K562 (cell line): ENCODE data around the gene DGLUCY. TPM values are rescaled to one million over a fixed set of nuclear protein-coding genes. Genes with fewer than 3 reads are reported as not detected.

Experiments
- CBFA2T2 ChIP-seq: fragments of 450-650 bp; conservative IDR thresholded peaks from 2 replicates; pipeline ENCODE4 v1.6.1; 2017; ENCODE audit warnings: mild to moderate bottlenecking
- CHD1 ChIP-seq: fragments of 200-600 bp; sonication (generic); IDR thresholded peaks from one replicate; pipeline ENCODE4 v1.6.1; 2012; ENCODE audit warnings: mild to moderate bottlenecking, moderate library complexity, low read length, inconsistent platforms
- CREB3L1 ChIP-seq: fragments of 450-650 bp; IDR thresholded peaks from 2 replicates; pipeline ENCODE4 v1.6.1; 2014; ENCODE audit warnings: low read depth, mild to moderate bottlenecking, moderate library complexity, borderline replicate concordance
- EP400 ChIP-seq: fragments of 450-650 bp; IDR thresholded peaks from 2 replicates; pipeline ENCODE4 v1.6.1; 2017; ENCODE audit warnings: antibody characterized with exemption, mild to moderate bottlenecking, moderate library complexity
- ETV1 ChIP-seq: fragments of 450-650 bp; conservative IDR thresholded peaks from 2 replicates; pipeline ENCODE4 v1.6.1; 2016; ENCODE audit warnings: missing genetic modification characterization, control low read depth, low read depth, missing compliant biosample characterization
- HCFC1 ChIP-seq: IDR thresholded peaks from 2 replicates; pipeline ENCODE4 v1.6.1; 2012; ENCODE audit warnings: low read depth, low read length, improper control_type of control experiment
- HDAC3 ChIP-seq: fragments of 450-650 bp; IDR thresholded peaks from 2 replicates; pipeline ENCODE4 v1.6.1; 2018; ENCODE audit warnings: borderline replicate concordance, mild to moderate bottlenecking, moderate library complexity; ENCODE audit not compliant: partially characterized antibody
- KDM2B ChIP-seq: fragments of 250-450 bp; sonication (Bioruptor Pico); IDR thresholded peaks from 2 replicates; pipeline ENCODE4 v1.8.0; 2021; ENCODE audit warnings: mild to moderate bottlenecking, moderate library complexity
- KLF13 ChIP-seq: fragments of 450-650 bp; IDR thresholded peaks from 2 replicates; pipeline ENCODE4 v1.6.1; 2016; ENCODE audit warnings: missing genetic modification characterization, low read depth, mild to moderate bottlenecking, missing compliant biosample characterization, moderate library complexity, borderline replicate concordance
- MXD1 ChIP-seq: fragments of 250-450 bp; sonication (Bioruptor Pico); IDR thresholded peaks from 2 replicates; pipeline ENCODE4 v1.8.0; 2021; ENCODE audit warnings: borderline replicate concordance, mild to moderate bottlenecking, moderate library complexity; ENCODE audit not compliant: poor library complexity, severe bottlenecking
- POLR2AphosphoS5 ChIP-seq: IDR thresholded peaks from 2 replicates; pipeline ENCODE4 v1.6.1; 2011; ENCODE audit warnings: mild to moderate bottlenecking, low read depth, low read length, moderate library complexity; ENCODE audit not compliant: control insufficient read depth, insufficient read depth
- PPARD ChIP-seq: fragments of 250-450 bp; sonication (Bioruptor Pico); IDR thresholded peaks from 2 replicates; pipeline ENCODE4 v1.8.0; 2022; ENCODE audit warnings: inconsistent platforms, mild to moderate bottlenecking, moderate library complexity
- TBP ChIP-seq: optimal IDR thresholded peaks from 2 replicates; pipeline ENCODE3; 2011; ENCODE audit warnings: low read depth, low read length, improper control_type of control experiment
- USF2 ChIP-seq: sonication (generic); formaldehyde crosslinking; IDR thresholded peaks from 2 replicates; pipeline ENCODE4 v1.5.0; 2020; ENCODE audit warnings: missing genetic modification reagents
- ZNF609 ChIP-seq: sonication (generic); formaldehyde crosslinking; IDR thresholded peaks from 2 replicates; pipeline ENCODE4 v1.8.1; 2023; ENCODE audit warnings: missing genetic modification reagents, mild to moderate bottlenecking, borderline replicate concordance
- polyA plus RNA-seq, 8 experiments: library from polyadenylated mRNA; depleted of rRNA in 4 of 8; stranded (reverse) in 5 of 8; unstranded in 3 of 8; fragments of >200 nt; fragmentation: Nextera tagmentation in 2 of 8; fragmentation: Illumina TruSeq in 1 of 8; extraction: Ambion mirVana in 2 of 8; extraction: Trizol in 1 of 8; gene quantifications; 2 replicates each; pipeline versions ENCODE4 v1.2.1 to v1.2.3, GENCODE V29; 2011 to 2014; ENCODE audit warnings: inconsistent platforms in 1 of 8, missing spikeins in 1 of 8
- total RNA-seq, 7 experiments: library from RNA; depleted of rRNA in 6 of 7; stranded (reverse); fragments of >200 nt in 6 of 7; fragmentation: Illumina TruSeq in 2 of 7; extraction: Trizol in 2 of 7; gene quantifications; 2 replicates each; pipeline versions ENCODE4 v1.2.1 to v1.2.3, GENCODE V29; 2011 to 2021; ENCODE audit warnings: low replicate concordance in 1 of 7

Gene DGLUCY
- total and polyA plus RNA-seq, 9 of the 15 experiments (the other 6 are each of a cell fraction or from before 2014, with no cell fraction given) = 9.9 to 28.4 (median 21.0) TPM

- peak; percentile 53 for TF ChIP-seq MXD1 (CRISPR knock-in tag)
- TF ChIP-seq PPARD (CRISPR knock-in tag) = no peak
- TF ChIP-seq TBP = peak; percentile 42
- TF ChIP-seq ETV1 (tag) = 0 out of 2 replicates have a peak, but pooled peaks have one; percentile 22
- peak; percentile 44; the same call in 1 of the 2 replicates for TF ChIP-seq CBFA2T2
- TF ChIP-seq POLR2AphosphoS5 = no peak; the same call in none of the 2 replicates
- TF ChIP-seq USF2 (CRISPR knock-in tag) = peak; percentile 95
- TF ChIP-seq CHD1 = peak; percentile 46
- no peak for TF ChIP-seq KDM2B (CRISPR knock-in tag)
- no peak for TF ChIP-seq ZNF609 (CRISPR knock-in tag)
- no peak for TF ChIP-seq HDAC3
- peak; percentile 32; the same call in 1 of the 2 replicates for TF ChIP-seq HCFC1
- TF ChIP-seq CREB3L1 = peak; percentile 46; the same call in 1 of the 2 replicates
- TF ChIP-seq KLF13 = 0 out of 2 replicates have a peak, but pooled peaks have one; percentile 8
- peak; percentile 82 for TF ChIP-seq EP400
Measured at GRCh38 chr14:91114079-91115065, 499 bp downstream of the DGLUCY start (continued).
